ENCODE measurements around the gene PRKCD.
A peak's percentile ranks its signal among the peaks of the same experiment; 100 is the strongest.

The PRKCD gene

GRCh38 chr3:53151870-53152660 lies 8.9 kb upstream of the PRKCD start:
- in situ Hi-C loops (cut with HindIII; ENCODE audit: low pct_ligation_motif_present, low pct_unique_long_range_greater_than_20kb, low sequenced_read_pairs), result no loop called here
- DNase-seq, result no peak

- DNase-seq, result no peak
- in situ Hi-C loops (cut with HindIII; ENCODE audit: low pct_ligation_motif_present, low pct_unique_long_range_greater_than_20kb, low sequenced_read_pairs), result no loop called here
These were observed 7.7 kb upstream of the PRKCD start for GRCh38 chr3:53153264-53153823.

DNA sequence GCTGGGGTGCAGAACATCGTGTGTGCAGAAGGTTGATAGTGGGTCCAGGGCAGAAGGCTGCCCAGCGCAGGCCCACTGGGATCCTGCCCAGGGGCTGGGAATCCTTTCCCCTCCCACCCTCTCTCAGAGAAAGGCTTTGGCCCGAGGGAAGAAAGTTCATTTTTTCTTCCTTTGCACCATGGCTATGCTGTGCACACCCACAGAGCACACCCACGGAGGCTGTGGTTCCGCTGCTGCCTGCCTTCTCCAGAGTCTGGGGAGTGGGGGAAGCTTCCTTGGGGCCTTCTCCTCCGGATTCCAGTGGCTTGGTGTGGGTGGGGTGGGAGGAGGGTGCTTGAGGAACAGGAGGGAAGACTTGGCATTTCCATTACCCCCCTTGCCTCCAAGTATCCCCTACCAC lies 7.0 kb upstream of the PRKCD start:
- in situ Hi-C loops (cut with HindIII; ENCODE audit: low pct_ligation_motif_present, low pct_unique_long_range_greater_than_20kb, low sequenced_read_pairs), result no loop called here
- no peak for DNase-seq

GRCh38 chr3:53154881-53155285 lies 6.1 kb upstream of the PRKCD start:
- in situ Hi-C loops (cut with HindIII; ENCODE audit: low pct_ligation_motif_present, low pct_unique_long_range_greater_than_20kb, low sequenced_read_pairs), result no loop called here
- peak; percentile 6 for DNase-seq

- no peak for DNase-seq
- in situ Hi-C loops (cut with HindIII; ENCODE audit: low pct_ligation_motif_present, low pct_unique_long_range_greater_than_20kb, low sequenced_read_pairs), result no loop called here
These were observed 5.2 kb upstream of the PRKCD start for GRCh38 chr3:53155760-53156159.

DNA sequence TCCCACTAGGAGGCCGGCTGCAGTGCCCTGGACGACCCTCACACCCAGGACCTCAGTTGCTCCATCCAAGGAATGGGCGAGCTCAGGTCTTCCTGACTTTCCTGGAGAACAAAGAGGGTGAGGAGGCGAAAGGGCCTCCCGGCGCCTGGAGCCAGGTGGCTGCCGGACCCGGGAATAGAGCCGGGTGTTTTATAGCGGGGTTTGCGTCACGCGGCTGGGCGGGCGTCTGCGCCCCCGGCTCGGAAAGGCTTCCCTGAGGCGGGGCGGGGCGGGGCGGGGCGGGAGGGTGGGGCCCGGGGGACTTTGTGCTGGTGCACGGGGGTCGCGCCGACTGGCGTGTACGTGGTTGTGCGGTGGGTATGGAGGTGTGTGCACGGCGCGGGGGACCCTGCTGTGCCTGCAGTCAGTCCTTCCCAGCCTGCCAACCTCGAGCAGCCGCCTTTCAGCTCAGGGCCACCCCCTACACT lies 4.6 kb upstream of the PRKCD start:
- no peak for DNase-seq
- in situ Hi-C loops (cut with HindIII; ENCODE audit: low pct_ligation_motif_present, low pct_unique_long_range_greater_than_20kb, low sequenced_read_pairs), result no loop called here

DNA sequence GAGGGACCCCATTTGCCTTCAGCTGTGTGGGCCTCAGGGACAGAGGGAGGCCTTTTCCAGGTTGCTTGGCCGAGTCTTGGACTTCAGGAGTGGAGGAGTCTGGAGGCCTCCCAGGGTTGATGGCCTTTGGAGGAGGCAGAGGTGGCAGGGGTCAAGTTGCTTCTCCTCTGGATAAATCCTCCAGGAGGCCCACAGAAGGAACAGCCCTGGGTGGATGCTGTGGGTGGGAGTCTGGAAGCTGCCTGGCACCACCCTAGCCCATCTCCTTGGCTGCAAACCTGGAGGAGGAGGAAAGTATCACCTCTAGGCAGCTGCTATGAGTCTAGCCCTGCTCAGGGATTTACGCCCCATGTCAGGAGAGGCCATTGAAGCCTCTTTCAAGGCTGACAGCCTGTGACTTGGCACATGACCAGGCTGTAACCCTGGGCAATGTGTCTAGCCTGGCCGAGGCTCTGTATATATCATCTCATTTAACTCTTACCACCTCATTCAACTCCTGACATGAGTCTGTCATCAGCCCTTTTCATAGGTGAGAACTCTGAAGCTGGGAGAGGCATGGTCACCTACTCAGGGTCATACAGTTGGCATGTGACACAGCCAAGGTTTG lies 2.9 kb upstream of the PRKCD start:
- no peak for DNase-seq
- in situ Hi-C loops (cut with HindIII; ENCODE audit: low pct_ligation_motif_present, low pct_unique_long_range_greater_than_20kb, low sequenced_read_pairs), result no loop called here

DNA sequence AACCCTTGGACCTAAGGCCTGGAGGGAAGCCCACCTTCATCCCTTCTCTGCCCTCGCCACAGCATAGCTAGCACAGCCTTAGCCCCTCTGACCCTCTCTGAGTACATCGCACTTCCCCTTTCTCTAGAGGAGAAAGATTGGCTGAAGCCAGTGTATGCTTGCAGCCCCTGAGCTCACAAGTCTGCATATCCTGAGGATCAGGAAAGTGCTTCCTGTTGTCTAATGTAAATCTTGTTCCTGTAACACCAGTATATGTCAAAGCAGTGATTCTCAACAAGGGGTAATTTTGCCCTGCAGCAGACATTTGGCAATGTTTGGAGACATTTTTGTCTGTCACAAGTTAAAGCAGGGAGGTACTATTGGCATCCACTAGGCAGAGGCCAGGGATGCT lies 2.2 kb upstream of the PRKCD start:
- DNase-seq, result no peak
- in situ Hi-C loops (cut with HindIII; ENCODE audit: low pct_ligation_motif_present, low pct_unique_long_range_greater_than_20kb, low sequenced_read_pairs), result no loop called here

- DNase-seq, result no peak
- in situ Hi-C loops (cut with HindIII; ENCODE audit: low pct_ligation_motif_present, low pct_unique_long_range_greater_than_20kb, low sequenced_read_pairs), result no loop called here
These were observed 1.6 kb upstream of the PRKCD start for GRCh38 chr3:53159156-53160060.

DNA sequence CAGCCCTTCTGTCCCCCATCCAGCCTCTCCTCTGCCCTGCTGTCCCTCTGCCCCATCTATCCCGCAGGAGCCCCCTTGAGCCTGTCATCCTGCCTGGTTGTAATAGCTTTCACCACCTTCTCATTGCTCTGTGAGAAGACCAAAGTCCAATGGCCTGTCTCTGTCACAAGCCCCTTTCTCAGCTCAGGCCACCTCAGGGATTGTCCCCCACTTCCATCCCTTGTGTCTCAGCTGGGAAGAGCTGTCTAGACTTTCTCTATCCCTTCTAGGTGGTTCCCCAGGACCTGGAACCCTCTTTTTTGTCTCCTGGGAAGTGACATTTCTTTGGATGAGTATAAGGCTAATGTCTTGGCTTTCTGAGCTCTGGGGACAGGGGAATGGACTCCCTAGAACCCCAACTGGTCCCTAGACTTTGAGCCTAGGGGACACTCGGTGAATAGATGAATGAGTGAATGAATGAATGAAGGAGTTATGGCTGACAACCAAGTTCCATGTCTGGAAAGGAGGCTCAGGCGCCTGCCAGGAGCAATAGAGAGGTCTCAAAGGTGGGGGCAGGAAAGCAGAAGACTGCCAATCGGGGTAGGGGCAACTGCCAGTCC lies 849 bp upstream of the PRKCD start:
- in situ Hi-C loops (cut with HindIII; ENCODE audit: low pct_ligation_motif_present, low pct_unique_long_range_greater_than_20kb, low sequenced_read_pairs), result no loop called here
- no peak for DNase-seq

DNA sequence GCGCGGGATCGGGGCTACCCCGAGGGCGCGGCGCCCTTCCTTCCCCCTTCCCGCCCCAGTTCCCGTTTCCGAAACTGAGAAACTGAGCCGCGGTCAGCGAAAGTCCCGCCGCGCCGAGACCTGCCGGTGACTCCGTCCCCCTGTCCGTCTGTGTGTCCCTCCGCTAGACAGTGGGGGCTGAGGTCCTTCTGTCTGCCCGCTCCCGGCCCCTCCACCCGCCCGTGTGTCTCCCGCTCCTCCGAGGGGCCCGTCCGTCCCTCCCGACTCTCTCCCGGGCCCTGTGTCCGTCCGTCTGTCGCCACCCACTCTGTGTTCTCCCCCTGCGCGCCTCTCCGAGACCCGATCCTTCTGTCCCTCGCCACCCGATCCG lies 426 bp downstream of the PRKCD start:
- DNase-seq, result peak; percentile 7
- in situ Hi-C loops (cut with HindIII; ENCODE audit: low pct_ligation_motif_present, low pct_unique_long_range_greater_than_20kb, low sequenced_read_pairs), result no loop called here

DNA sequence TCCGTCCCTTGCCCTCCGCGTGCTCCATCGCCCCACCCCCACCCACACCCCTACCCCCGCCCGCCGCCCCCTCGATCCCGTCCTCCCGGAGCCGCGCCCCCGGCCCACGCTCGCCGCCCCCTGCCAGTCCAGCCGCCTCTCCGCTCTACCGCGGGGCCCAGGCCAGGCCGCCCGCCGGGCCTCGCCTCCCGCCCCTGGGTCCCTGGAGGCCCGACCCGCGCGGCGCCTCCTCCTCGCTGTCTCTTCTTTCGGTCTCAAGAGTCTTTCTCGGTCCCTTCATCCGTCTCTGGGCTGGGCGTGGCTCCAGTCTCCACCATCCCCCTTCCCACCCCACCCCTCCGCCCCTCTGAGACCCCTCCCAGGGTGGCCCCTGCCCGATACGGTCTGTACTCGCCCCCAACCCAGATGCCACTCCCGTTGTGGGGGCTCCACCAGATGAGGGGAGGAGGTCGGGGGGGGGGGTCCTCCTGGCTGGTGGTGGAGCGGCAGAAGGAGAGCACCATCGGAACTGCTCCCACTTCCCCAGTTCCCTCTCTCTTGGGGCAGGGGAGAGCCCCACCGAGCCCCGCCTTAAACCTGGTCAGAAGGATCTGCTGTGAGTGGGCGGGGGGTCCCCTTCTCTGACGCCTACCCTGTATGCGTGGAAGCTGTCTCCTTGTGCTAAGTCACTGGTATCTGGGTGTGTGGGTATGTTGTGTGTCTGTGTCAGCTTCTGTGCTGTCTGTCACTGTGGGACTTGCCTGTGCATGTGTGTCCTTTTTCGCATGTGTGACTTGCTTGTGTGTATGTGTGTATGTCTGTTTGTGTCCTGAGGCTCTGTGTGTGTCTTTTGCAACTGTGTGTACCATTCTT lies 1.0 kb downstream of the PRKCD start:
- DNase-seq, result no peak
- in situ Hi-C loops (cut with HindIII; ENCODE audit: low pct_ligation_motif_present, low pct_unique_long_range_greater_than_20kb, low sequenced_read_pairs), result no loop called here

DNA sequence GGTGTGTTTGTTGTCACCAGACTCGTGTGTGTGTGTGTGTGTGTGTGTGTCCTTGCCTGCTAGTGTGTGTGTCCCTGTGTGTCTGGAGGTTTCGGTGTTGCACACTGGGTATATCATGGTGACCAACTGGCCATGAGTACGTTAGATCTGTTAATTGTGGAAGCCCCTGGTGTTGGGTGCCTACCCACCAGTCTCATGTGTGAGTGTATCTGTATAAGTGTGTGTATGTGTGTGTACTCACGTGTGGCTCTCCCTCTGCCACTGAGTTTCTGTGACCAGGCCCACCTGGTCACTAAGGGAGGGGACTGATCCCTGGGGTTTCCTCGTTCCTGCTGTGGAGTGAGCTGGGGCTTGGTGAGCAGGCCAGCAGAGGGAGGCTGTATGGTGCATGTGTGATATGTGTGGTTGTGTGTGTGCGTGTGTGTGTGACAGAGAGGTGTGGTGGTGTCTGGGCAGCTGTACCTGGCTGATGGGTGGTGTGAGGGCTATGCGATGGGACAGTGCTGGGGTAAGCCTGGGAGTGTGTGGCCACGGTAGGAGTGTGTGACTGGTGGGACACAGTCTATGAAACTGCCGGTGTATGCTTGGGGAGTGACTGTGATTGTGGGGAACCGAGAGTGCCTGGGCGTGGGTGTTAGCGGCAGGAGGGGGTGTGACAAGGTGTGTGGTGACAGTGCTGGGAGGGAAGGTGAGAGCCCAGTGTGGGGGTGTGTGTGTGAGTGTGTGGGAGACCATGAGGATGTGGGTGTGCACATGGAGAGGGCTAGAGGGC lies 1.8 kb downstream of the PRKCD start:
- in situ Hi-C loops (cut with HindIII; ENCODE audit: low pct_ligation_motif_present, low pct_unique_long_range_greater_than_20kb, low sequenced_read_pairs), result no loop called here
- no peak for DNase-seq

GRCh38 chr3:53163444-53164387 lies 2.7 kb downstream of the PRKCD start:
- in situ Hi-C loops (cut with HindIII; ENCODE audit: low pct_ligation_motif_present, low pct_unique_long_range_greater_than_20kb, low sequenced_read_pairs), result no loop called here
- DNase-seq, result no peak

- in situ Hi-C loops (cut with HindIII; ENCODE audit: low pct_ligation_motif_present, low pct_unique_long_range_greater_than_20kb, low sequenced_read_pairs), result no loop called here
- DNase-seq, result no peak
These were observed 3.9 kb downstream of the PRKCD start for GRCh38 chr3:53164911-53165310.

DNA sequence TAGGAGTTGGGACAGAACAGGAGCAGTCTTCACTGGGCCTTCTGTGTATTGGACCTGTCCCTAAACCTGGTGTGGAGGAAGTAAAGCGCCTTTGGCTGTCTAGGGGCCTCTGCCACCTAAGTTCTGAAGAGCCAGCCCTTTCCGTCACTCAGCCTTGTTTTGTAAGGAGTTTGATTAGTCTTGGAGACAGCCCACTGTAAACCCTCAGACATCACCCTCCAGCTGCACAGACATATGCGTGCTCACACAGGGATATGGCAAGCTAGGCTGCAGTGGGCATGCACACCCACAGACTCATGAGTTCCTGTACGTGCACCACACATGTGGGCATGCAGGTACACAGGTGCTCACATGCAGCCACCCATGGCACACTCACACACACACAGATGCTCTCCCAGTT lies 5.2 kb downstream of the PRKCD start:
- in situ Hi-C loops (cut with HindIII; ENCODE audit: low pct_ligation_motif_present, low pct_unique_long_range_greater_than_20kb, low sequenced_read_pairs), result no loop called here
- no peak for DNase-seq

All from ACHN (cell line).